Gastrocnemius medialis (tissue), 4 donors: ENCODE results near the gene RHPN2. TPM values are rescaled to one million over a fixed set of nuclear protein-coding genes. Genes with fewer than 3 reads are reported as not detected.
"Not testable (repeated sequence)": the region's sequence is repeated elsewhere in the genome, so short reads cannot be mapped to it uniquely, and the experiment has no call there.

Experiments used
- ATAC-seq, 2 donors: fragments of 150-250 bp; one replicate each; pipeline ENCODE4 v1.9.1; 2016
- DNase-seq, 2 donors: peaks; one replicate each; pipeline ENCODE4 v3.0.0-alpha.2; 2019
- H3K27ac ChIP-seq, 4 donors: fragments of 200-600 bp; sonication (generic); 1 replicate in 1 of 4; 2 replicates in 3 of 4; pipeline ENCODE4 v1.5.1; 2016 to 2018; ENCODE audit warnings: mild to moderate bottlenecking in 2 of 4, moderate library complexity in 1 of 4
- H3K27me3 ChIP-seq, 3 donors: fragments of 200-600 bp; sonication (generic) in 2 of 3; 1 replicate in 1 of 3; 2 replicates in 2 of 3; pipeline versions ENCODE4 v1.5.1 to v1.6.0; 2016 to 2019; ENCODE audit warnings: mild to moderate bottlenecking in 1 of 3, moderate library complexity in 1 of 3
- H3K36me3 ChIP-seq, 2 donors: fragments of 200-600 bp; sonication (generic) in 1 of 2; one replicate each; pipeline ENCODE4 v1.5.1; 2017 to 2018
- H3K4me1 ChIP-seq, 2 donors: fragments of 200-600 bp; sonication (generic) in 1 of 2; one replicate each; pipeline ENCODE4 v1.5.1; 2016 to 2017; ENCODE audit warnings: mild to moderate bottlenecking in 2 of 2
- H3K4me3 ChIP-seq, 4 donors: fragments of 200-600 bp; sonication (generic) in 3 of 4; 1 replicate in 1 of 4; 2 replicates in 3 of 4; pipeline ENCODE4 v1.5.1; 2016 to 2019; ENCODE audit warnings: mild to moderate bottlenecking in 2 of 4
- H3K9me3 ChIP-seq, 3 donors: fragments of 200-600 bp; sonication (generic) in 2 of 3; 1 replicate in 1 of 3; 2 replicates in 2 of 3; pipeline ENCODE4 v1.5.1; 2016 to 2019
- CTCF ChIP-seq, 5 experiments: fragments of 450-650 bp in 3 of 5; fragments of 200-600 bp in 2 of 5; sonication (generic) in 2 of 5; IDR thresholded peaks in 4 of 5; conservative IDR thresholded peaks in 1 of 5; 1 replicate in 4 of 5; 2 replicates in 1 of 5; pipeline ENCODE4 v1.5.1; 2016 to 2019; ENCODE audit warnings: antibody characterized with exemption in 5 of 5, mild to moderate bottlenecking in 3 of 5, moderate library complexity in 3 of 5
- POLR2A ChIP-seq, 2 donors: fragments of 450-650 bp; IDR thresholded peaks; one replicate each; pipeline ENCODE4 v1.6.1; 2017; ENCODE audit warnings: antibody characterized with exemption in 2 of 2, mild to moderate bottlenecking in 2 of 2, moderate library complexity in 2 of 2
- in situ Hi-C, 4 donors: fragments of 200-750 bp; cut with MboI; loops; one replicate each; pipeline versions ENCODE4 v1.15.0 to v1.8.0; 2017; ENCODE audit warnings: low sequenced_read_pairs in 4 of 4
- intact Hi-C: fragments of 100-400 bp; cut with DNase I; formaldehyde crosslinking; loops from one replicate; pipeline ENCODE4 v1.15.1; 2023; ENCODE audit warnings: low total_unique reads
- total RNA-seq, 4 donors: library from RNA; depleted of rRNA; stranded (reverse); fragments of >200 nt; gene quantifications; one replicate each; pipeline versions ENCODE4 v1.1.0 to v1.2.3, GENCODE V29; 2016

Gene RHPN2
- total RNA-seq, 4 donors from 2014 or later, result 0.39 to 0.71 (median 0.70) TPM; not detected in 1

- Histone ChIP-seq H3K27me3 (no peaks in the 10 kb centered on the region), H3K9me3 (no peaks in the 10 kb centered on the region), H3K27ac (no peak overlapping the region), H3K36me3 (no peaks in the 10 kb centered on the region), H3K4me1 (no peaks in the 10 kb centered on the region), H3K4me3 (no peak overlapping the region)
- ATAC-seq, result no peak
- DNase-seq, result no peak
- TF ChIP-seq CTCF (IDR thresholded peaks at IDR 0.05 in 4 of 5, conservative IDR thresholded peaks at IDR 0.05 in 1 of 5), result no peak
- TF ChIP-seq POLR2A (IDR thresholded peaks at IDR 0.05), result no peak
- intact Hi-C loops (no loop called here), in situ Hi-C loops (no loop called here)
Observed at GRCh38 chr19:33048806-33049676, 15.6 kb downstream of the RHPN2 start.

- ATAC-seq (no peak), DNase-seq (no peak)
- TF ChIP-seq CTCF (IDR thresholded peaks at IDR 0.05 in 4 of 5, conservative IDR thresholded peaks at IDR 0.05 in 1 of 5) (no peak), POLR2A (IDR thresholded peaks at IDR 0.05) (no peak)
- in situ Hi-C loops (no loop called here), intact Hi-C loops (no loop called here)
- H3K27ac ChIP-seq, result no peak overlapping the region
- H3K4me1 ChIP-seq, result no peaks in the 10 kb centered on the region
- no peak overlapping the region for H3K4me3 ChIP-seq
- no peaks in the 10 kb centered on the region for H3K27me3 ChIP-seq
- H3K36me3 ChIP-seq, result no peaks in the 10 kb centered on the region
- H3K9me3 ChIP-seq, result no peaks in the 10 kb centered on the region
Observed at GRCh38 chr19:33047422-33047821, 17.3 kb downstream of the RHPN2 start.

GRCh38 chr19:33041828-33042160, 22.9 kb downstream of the RHPN2 start:
- H3K27ac ChIP-seq, H3K27me3 ChIP-seq, H3K9me3 ChIP-seq, intact Hi-C loops, in situ Hi-C loops, H3K4me3 ChIP-seq, H3K36me3 ChIP-seq, ATAC-seq, DNase-seq, H3K4me1 ChIP-seq: not testable (repeated sequence)

GRCh38 chr19:33040994-33041827, 23.5 kb downstream of the RHPN2 start:
- ATAC-seq, result no peak
- Histone ChIP-seq H3K27ac (no peak overlapping the region), H3K4me1 (no peaks in the 10 kb centered on the region), H3K9me3 (no peaks in the 10 kb centered on the region), H3K4me3 (no peak overlapping the region), H3K36me3 (no peaks in the 10 kb centered on the region), H3K27me3 (no peaks in the 10 kb centered on the region)
- in situ Hi-C loops, result no loop called here
- DNase-seq, result no peak
- no peak for TF ChIP-seq POLR2A (IDR thresholded peaks at IDR 0.05)
- TF ChIP-seq CTCF (IDR thresholded peaks at IDR 0.05 in 4 of 5, conservative IDR thresholded peaks at IDR 0.05 in 1 of 5), result no peak
- intact Hi-C loops, result no loop called here

- no peaks in the 10 kb centered on the region for H3K4me1 ChIP-seq
Observed at GRCh38 chr19:33039815-33040214, 24.9 kb downstream of the RHPN2 start.

More at GRCh38 chr19:33039815-33040214, 24.9 kb downstream of the RHPN2 start:
- DNase-seq (no peak), ATAC-seq (no peak)
- Histone ChIP-seq H3K9me3 (no peaks in the 10 kb centered on the region), H3K27ac (no peak overlapping the region), H3K27me3 (no peaks in the 10 kb centered on the region), H3K36me3 (no peaks in the 10 kb centered on the region), H3K4me3 (no peak overlapping the region)
- intact Hi-C loops, result no loop called here
- in situ Hi-C loops, result no loop called here
- TF ChIP-seq CTCF (IDR thresholded peaks at IDR 0.05 in 4 of 5, conservative IDR thresholded peaks at IDR 0.05 in 1 of 5) (no peak), POLR2A (IDR thresholded peaks at IDR 0.05) (no peak)
